IPS DF 6.9 (cell line): ENCODE data around the gene GNPNAT1.
A peak's percentile ranks its signal among the peaks of the same experiment; 100 is the strongest.

ENCODE experiments used
- DNase-seq: peaks from one replicate; pipeline ENCODE4 v3.0.0-alpha.2; 2013; ENCODE audit warnings: low read depth, low spot score
- H3K27ac ChIP-seq: one replicate; pipeline ENCODE4 v1.5.1; 2013; ENCODE audit warnings: low read length, control low read depth
- H3K27me3 ChIP-seq: 2 replicates; pipeline ENCODE4 v1.6.1; 2013; ENCODE audit warnings: mild to moderate bottlenecking, low read length; ENCODE audit not compliant: control insufficient read depth, insufficient read depth
- H3K36me3 ChIP-seq: 2 replicates; pipeline ENCODE4 v1.6.1; 2013; ENCODE audit warnings: low read length; ENCODE audit not compliant: control insufficient read depth, insufficient read depth
- H3K4me1 ChIP-seq: 2 replicates; pipeline ENCODE4 v1.6.1; 2013; ENCODE audit warnings: low read length; ENCODE audit not compliant: control insufficient read depth, insufficient read depth
- H3K4me3 ChIP-seq: 2 replicates; pipeline ENCODE4 v1.5.1; 2013; ENCODE audit warnings: mild to moderate bottlenecking, low read length
- H3K9me3 ChIP-seq: 2 replicates; pipeline ENCODE4 v1.6.1; 2013; ENCODE audit warnings: low read length, inconsistent platforms; ENCODE audit not compliant: control insufficient read depth, insufficient read depth
- WGBS: extraction: QIAGEN DNeasy Blood & Tissue Kit; methylation state at CpG from one replicate; pipeline ENCODE4 v1.1.7; 2013; ENCODE audit warnings: mixed read lengths, missing lambda C conversion rate; ENCODE audit not compliant: insufficient read length, insufficient coverage; 5-methylcytosine and 5-hydroxymethylcytosine counted together

Gene GNPNAT1

DNA sequence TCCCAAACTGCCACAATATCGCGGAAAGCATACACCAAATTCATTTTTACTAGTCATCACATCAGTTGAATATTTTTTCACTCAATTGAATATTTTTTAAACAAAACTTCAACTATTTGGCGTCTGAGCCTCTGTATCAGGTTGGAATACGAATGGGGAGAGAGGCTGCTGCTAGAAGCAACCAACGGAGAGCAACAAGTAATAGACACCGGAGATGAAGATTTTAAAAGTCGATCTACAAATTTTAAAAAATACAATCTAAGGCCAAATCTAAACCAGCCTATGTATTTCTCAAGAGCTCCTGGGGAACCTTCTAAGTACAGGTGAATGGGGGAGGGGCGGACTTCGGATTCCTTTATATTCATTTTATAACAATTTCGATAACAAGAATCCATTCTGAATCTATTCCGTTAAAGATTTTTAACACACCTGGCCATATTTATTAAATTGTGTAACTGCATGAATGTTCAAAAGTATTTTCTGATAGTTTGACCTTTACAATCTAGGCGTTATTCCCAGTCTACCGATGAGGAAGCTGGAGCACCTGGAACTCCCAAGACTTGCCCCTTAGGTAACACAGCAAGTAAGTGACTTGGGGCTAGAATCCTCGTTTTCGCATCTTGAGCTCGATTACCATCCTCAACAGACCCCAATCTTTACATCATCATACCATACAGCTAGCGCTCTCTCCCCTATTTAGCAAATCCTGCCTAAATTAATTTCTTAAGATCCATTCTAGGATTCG, 1.2 kb downstream of the GNPNAT1 start:
- no peaks in the 10 kb centered on the region for H3K9me3 ChIP-seq
- WGBS, result no CpG with 5 or more reads among the region's 18 CpGs
- peak overlapping the region; percentile 71; the same call in 1 of the 2 replicates for H3K4me3 ChIP-seq
- H3K27me3 ChIP-seq, result no peaks in the 10 kb centered on the region
- DNase-seq, result no peak
- no peak overlapping the region for H3K27ac ChIP-seq
- H3K4me1 ChIP-seq, result peaks cover 1% of the 10 kb centered on the region; the same call in 1 of the 2 replicates
- H3K36me3 ChIP-seq, result no peaks in the 10 kb centered on the region

DNA sequence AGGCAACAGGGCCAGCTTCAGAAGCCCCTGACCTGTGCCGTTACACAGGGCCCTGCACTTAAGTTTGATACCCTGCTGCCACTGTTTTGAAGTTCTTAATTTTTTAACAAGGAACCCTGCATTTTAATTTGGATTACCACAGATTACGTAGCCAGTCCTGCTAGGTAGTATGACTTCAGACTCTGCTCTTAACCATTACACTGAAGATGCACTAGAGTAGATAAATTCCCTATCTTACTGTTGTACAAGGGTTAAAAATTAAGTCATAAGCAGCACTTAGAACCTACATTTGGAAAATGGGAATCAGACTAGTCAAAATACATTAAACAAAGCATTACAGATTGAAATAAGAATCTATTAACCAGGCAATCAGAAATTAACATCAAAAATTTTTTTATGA, 2.3 kb downstream of the GNPNAT1 start:
- Histone ChIP-seq H3K27ac (no peak overlapping the region), H3K27me3 (no peaks in the 10 kb centered on the region), H3K4me3 (no peak overlapping the region), H3K36me3 (no peaks in the 10 kb centered on the region), H3K4me1 (peaks cover 1% of the 10 kb centered on the region; the same call in 1 of the 2 replicates), H3K9me3 (no peaks in the 10 kb centered on the region)
- WGBS, result no CpG with 5 or more reads among the region's 2 CpGs
- no peak for DNase-seq

DNA sequence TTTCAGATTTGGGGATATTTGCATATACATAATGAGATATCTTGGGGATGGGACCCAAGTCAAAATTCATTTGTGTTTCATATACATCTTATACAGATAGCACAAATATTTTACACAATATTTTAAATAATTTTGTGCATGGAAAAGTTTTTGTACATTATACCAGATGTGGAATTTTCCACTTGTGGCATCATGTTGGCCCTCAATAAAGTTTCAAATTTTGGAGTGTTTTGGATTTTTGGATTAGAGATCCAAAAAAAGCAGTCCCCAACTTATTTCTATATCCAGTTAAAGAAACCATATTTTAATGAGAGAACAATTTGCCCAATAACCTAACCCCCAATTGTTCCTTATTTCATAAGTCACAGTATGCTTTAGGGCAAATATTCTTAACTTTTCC, 4.5 kb downstream of the GNPNAT1 start:
- no peak for DNase-seq
- H3K9me3 ChIP-seq, result no peaks in the 10 kb centered on the region
- no peaks in the 10 kb centered on the region; the same call in 1 of the 2 replicates for H3K4me1 ChIP-seq
- no peaks in the 10 kb centered on the region for H3K27me3 ChIP-seq
- H3K27ac ChIP-seq, result no peak overlapping the region
- H3K4me3 ChIP-seq, result no peak overlapping the region
- no peaks in the 10 kb centered on the region for H3K36me3 ChIP-seq

DNA sequence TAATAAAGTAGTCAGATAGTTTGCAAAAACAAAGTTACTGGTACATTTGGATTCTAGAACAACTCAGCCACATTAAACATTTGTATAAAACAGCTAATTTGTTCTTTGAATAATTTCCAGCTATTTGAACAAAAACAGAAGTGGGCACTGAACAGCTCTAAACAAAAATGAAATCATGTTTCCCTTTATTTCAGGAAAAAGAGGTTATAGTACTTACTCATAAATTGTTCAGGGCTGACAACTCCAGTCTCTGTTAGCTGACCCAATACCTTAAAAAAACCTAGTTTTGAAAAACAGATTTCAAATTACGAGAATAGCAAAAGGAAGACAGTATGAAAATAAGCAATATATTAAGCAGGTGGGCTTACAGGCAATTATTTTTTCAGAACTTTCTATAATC, 8.2 kb downstream of the GNPNAT1 start:
- peaks cover 3% of the 10 kb centered on the region; the same call in 1 of the 2 replicates for H3K36me3 ChIP-seq

DNA sequence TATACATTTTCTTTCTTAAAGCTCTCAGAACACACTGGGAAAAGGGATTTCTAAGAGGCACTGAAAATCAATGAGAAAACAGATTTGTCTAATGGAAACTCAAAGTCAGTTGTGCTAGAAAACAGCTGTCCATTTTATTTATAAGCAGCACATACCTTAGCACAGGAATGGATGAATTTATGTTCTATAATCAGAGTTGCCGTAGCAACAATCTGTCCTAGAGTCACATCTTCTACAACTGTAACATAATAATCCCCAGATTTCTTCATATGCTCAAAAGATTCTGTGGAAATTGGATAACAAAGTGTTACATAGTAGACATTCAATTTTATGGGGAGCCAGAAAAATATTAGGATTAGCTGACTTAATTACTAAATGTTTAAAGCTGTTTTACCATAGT, 9.8 kb downstream of the GNPNAT1 start:
- no peak for DNase-seq
- no CpG with 5 or more reads among the region's 1 CpG for WGBS
- no peak overlapping the region for H3K4me3 ChIP-seq
- H3K4me1 ChIP-seq, result no peaks in the 10 kb centered on the region
- H3K9me3 ChIP-seq, result no peaks in the 10 kb centered on the region
- peaks cover 3% of the 10 kb centered on the region; the same call in 1 of the 2 replicates for H3K36me3 ChIP-seq
- no peak overlapping the region for H3K27ac ChIP-seq
- H3K27me3 ChIP-seq, result no peaks in the 10 kb centered on the region

More for the DNA sequence above, 8.2 kb downstream of the GNPNAT1 start:
- H3K27me3 ChIP-seq, result no peaks in the 10 kb centered on the region
- no peaks in the 10 kb centered on the region for H3K9me3 ChIP-seq
- no peak overlapping the region for H3K4me3 ChIP-seq
- no peaks in the 10 kb centered on the region for H3K4me1 ChIP-seq
- no peak overlapping the region for H3K27ac ChIP-seq
- no CpG with 5 or more reads among the region's 1 CpG for WGBS
- no peak for DNase-seq

DNA sequence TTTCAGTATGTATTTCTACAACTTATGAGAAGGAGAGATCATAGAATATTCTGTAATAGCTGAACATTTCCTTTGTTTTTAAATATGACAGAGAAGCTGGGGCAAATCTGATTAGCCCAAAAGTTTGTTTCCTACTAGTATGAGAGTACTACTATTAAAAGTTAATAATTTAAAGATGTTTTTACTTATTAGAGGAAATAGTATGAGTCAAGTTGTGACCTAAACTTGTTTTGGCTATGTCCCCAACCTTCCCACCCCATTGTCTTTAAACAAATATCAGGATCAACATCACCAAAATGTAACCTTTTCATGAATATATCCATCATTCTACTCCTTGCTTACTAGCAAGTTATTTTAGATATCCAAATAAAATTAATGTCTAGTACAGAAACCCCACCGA, 10.5 kb downstream of the GNPNAT1 start:
- Histone ChIP-seq H3K27me3 (no peaks in the 10 kb centered on the region), H3K4me1 (no peaks in the 10 kb centered on the region), H3K4me3 (no peak overlapping the region), H3K36me3 (peaks cover 3% of the 10 kb centered on the region; the same call in 1 of the 2 replicates), H3K27ac (no peak overlapping the region), H3K9me3 (no peaks in the 10 kb centered on the region)
- no peak for DNase-seq
- no CpG with 5 or more reads among the region's 1 CpG for WGBS

DNA sequence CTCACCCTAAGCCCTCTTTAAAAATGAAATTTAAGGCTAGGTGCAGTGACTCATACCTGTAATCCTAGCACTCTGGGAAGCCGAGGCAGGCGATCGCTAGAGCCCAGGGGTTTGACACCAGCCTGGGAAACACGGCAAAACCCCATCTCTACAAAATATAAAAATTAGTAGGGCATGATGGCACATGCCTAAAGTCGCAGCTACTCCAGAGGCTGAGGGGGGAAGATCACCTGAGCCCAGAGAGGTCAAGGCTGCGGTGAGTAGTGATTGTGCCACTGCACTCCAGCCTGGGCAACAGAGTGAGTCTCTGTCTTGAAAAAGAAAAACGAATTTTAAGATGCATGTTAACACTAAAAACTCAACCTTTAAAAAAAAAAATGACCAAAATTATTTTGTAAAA, 12.7 kb downstream of the GNPNAT1 start:
- no CpG with 5 or more reads among the region's 7 CpGs for WGBS
- H3K4me3 ChIP-seq, result no peak overlapping the region
- H3K27ac ChIP-seq, result no peak overlapping the region
- H3K4me1 ChIP-seq, result no peaks in the 10 kb centered on the region
- H3K27me3 ChIP-seq, result no peaks in the 10 kb centered on the region
- H3K9me3 ChIP-seq, result no peaks in the 10 kb centered on the region
- DNase-seq, result no peak
- H3K36me3 ChIP-seq, result peaks cover 3% of the 10 kb centered on the region; the same call in 1 of the 2 replicates

DNA sequence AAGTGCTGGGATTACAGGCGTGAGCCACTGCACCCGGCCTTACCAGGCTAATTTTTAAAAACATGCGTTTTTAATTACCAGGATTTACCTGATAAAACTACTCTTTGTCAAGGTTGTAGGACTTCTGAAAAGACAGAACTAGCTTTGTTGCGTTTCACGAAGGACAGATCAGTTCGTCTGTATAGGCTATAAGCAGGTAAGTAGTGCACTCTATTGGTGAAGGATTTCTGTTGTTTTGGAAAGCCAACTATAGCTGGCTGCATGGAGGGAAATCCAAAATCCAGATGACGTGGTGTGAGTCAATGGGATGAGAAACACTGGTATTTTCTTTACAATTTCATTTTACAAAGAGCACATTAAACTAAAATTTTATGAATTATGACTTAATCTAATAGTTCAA, 14.6 kb downstream of the GNPNAT1 start:
- Histone ChIP-seq H3K27me3 (no peaks in the 10 kb centered on the region), H3K4me3 (no peak overlapping the region), H3K4me1 (no peaks in the 10 kb centered on the region), H3K27ac (no peak overlapping the region), H3K36me3 (peaks cover 3% of the 10 kb centered on the region; the same call in 1 of the 2 replicates), H3K9me3 (no peaks in the 10 kb centered on the region)
- no CpG with 5 or more reads among the region's 7 CpGs for WGBS
- DNase-seq, result no peak

DNA sequence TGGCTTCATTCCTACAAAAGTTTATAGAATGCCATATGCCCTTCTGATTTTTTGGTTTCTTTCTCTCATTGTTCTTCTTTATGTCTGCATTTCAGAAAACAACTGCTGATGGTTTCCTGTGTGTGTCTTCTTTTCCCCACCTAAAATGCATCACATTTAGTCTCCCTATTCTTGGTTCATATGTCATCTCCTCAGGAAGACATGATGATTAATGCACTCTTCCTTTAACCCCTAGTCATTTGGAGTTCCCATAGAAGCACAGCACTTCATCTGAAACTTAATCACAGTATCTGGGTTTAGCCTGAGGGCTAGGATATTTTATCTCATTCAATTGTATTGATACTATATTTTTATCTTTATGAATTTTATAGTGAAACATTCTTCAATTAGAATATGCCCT, 21.5 kb downstream of the GNPNAT1 start:
- DNase-seq, result no peak
- no peaks in the 10 kb centered on the region for H3K9me3 ChIP-seq
- H3K27me3 ChIP-seq, result no peaks in the 10 kb centered on the region
- no peaks in the 10 kb centered on the region for H3K4me1 ChIP-seq
- no peak overlapping the region for H3K27ac ChIP-seq
- no peak overlapping the region for H3K4me3 ChIP-seq
- no peaks in the 10 kb centered on the region for H3K36me3 ChIP-seq

DNA sequence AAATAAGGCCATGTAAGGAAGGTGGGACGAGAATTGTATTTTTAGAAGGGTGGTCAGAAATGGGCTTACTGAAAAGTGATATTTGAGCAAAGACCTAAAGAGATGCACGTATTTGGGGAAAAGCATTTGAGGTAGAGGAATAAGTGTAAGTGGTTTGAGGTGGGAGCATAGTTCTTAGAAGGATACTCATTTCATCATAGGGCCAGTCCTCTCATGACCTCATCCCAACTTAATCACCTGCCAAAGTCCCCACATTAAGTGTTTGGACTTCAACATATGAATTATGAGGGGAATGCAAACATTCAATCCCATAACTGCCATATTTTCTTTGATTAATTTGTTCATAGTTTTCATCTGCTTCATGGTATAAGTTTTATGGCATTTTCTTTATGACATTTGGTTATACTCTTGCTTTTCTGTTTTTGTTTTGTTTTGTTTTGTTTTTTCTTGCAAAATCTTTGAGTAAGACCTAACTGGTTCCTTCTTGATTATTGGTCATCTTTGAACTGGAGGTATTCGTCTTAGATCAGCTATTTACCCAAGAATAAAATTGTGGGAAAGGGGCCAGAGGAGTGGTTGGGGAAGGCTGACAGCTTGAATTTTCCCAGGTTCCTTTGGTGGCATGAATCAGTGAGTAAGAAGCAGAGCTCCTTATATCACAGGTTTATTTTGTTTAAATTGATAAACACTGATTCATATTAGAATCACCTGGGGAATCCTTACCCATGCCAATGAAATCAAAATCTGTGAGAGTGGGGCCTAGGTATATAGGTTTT, 24.2 kb downstream of the GNPNAT1 start:
- Histone ChIP-seq H3K27me3 (no peaks in the 10 kb centered on the region), H3K4me1 (no peaks in the 10 kb centered on the region), H3K9me3 (no peaks in the 10 kb centered on the region), H3K27ac (no peak overlapping the region), H3K36me3 (no peaks in the 10 kb centered on the region), H3K4me3 (no peak overlapping the region)
- 100% methylated on average over 1 of the region's 3 CpGs for WGBS
- no peak for DNase-seq
